ENCODE data around the gene FLOT2.

- no peak for TF ChIP-seq SP1 (IDR thresholded peaks at IDR 0.05)
- no peak for TF ChIP-seq LEF1 (IDR thresholded peaks at IDR 0.05; ENCODE audit: borderline replicate concordance)
- TF ChIP-seq PKNOX1 (IDR thresholded peaks at IDR 0.05): no peak
- no peak for TF ChIP-seq ZNF384 (IDR thresholded peaks at IDR 0.05)
- no peak for TF ChIP-seq FOXK2 (IDR thresholded peaks at IDR 0.05)
- TF ChIP-seq HDGF (IDR thresholded peaks at IDR 0.05; ENCODE audit: borderline replicate concordance): no peak
- TF ChIP-seq L3MBTL2 (conservative IDR thresholded peaks at IDR 0.05): no peak
- TF ChIP-seq FOXA1 (IDR thresholded peaks at IDR 0.05): no peak
- TF ChIP-seq SUZ12 (IDR thresholded peaks at IDR 0.05): no peak
- TF ChIP-seq NFRKB (IDR thresholded peaks at IDR 0.05): no peak
- no peak for TF ChIP-seq FOXM1 (IDR thresholded peaks at IDR 0.05; ENCODE audit: borderline replicate concordance)
- TF ChIP-seq ARNT (IDR thresholded peaks at IDR 0.05): no peak
- TF ChIP-seq BHLHE40 (IDR thresholded peaks at IDR 0.05; ENCODE audit: borderline replicate concordance): no peak
- TF ChIP-seq ELF4 (IDR thresholded peaks at IDR 0.05): no peak
Measured at GRCh38 chr17:28874750-28875149, 22.8 kb downstream of the FLOT2 start.

Measured in HEK293T (cell line).